ENCODE data around the gene ZNF462.
"Not testable (repeated sequence)": the region's sequence is repeated elsewhere in the genome, so short reads cannot be mapped to it uniquely, and the experiment has no call there.

The ZNF462 gene

GRCh38 chr9:106982636-106983035, 119.7 kb downstream of the ZNF462 start:
- CTCF ChIA-PET: no interaction called here
- TF ChIP-seq TARDBP (IDR thresholded peaks at IDR 0.05): no peak
- no peak for TF ChIP-seq ARNT (IDR thresholded peaks at IDR 0.05)
- TF ChIP-seq HDGF (IDR thresholded peaks at IDR 0.05; ENCODE audit: borderline replicate concordance): no peak
- TF ChIP-seq BHLHE40 (IDR thresholded peaks at IDR 0.05; ENCODE audit: borderline replicate concordance): no peak
- TF ChIP-seq FOXM1 (IDR thresholded peaks at IDR 0.05; ENCODE audit: borderline replicate concordance): no peak
- TF ChIP-seq ELF4 (IDR thresholded peaks at IDR 0.05): no peak
- no peak for TF ChIP-seq ZNF384 (IDR thresholded peaks at IDR 0.05)
- TF ChIP-seq FOXK2 (IDR thresholded peaks at IDR 0.05): no peak
- no peak for DNase-seq (ENCODE audit: extremely low spot score)
- POLR2A ChIA-PET: no interaction called here

GRCh38 chr9:106983346-106983745, 120.4 kb downstream of the ZNF462 start:
- ChIA-PET CTCF (no interaction called here), POLR2A (no interaction called here)
- no peak for DNase-seq (ENCODE audit: extremely low spot score)
- TF ChIP-seq CTBP1 (IDR thresholded peaks at IDR 0.05; ENCODE audit: borderline replicate concordance) (no peak), ZNF384 (IDR thresholded peaks at IDR 0.05) (no peak), FOXK2 (IDR thresholded peaks at IDR 0.05) (no peak), ARNT (IDR thresholded peaks at IDR 0.05) (no peak), TARDBP (IDR thresholded peaks at IDR 0.05) (no peak), FOXM1 (IDR thresholded peaks at IDR 0.05; ENCODE audit: borderline replicate concordance) (no peak), SP1 (IDR thresholded peaks at IDR 0.05) (no peak), HDGF (IDR thresholded peaks at IDR 0.05; ENCODE audit: borderline replicate concordance) (no peak), BHLHE40 (IDR thresholded peaks at IDR 0.05; ENCODE audit: borderline replicate concordance) (no peak), FOXA1 (IDR thresholded peaks at IDR 0.05) (no peak), PKNOX1 (IDR thresholded peaks at IDR 0.05) (no peak), SUZ12 (IDR thresholded peaks at IDR 0.05) (no peak), L3MBTL2 (conservative IDR thresholded peaks at IDR 0.05) (no peak), LEF1 (IDR thresholded peaks at IDR 0.05; ENCODE audit: borderline replicate concordance) (no peak), NFRKB (IDR thresholded peaks at IDR 0.05) (no peak)

GRCh38 chr9:106989904-106990303, 126.9 kb downstream of the ZNF462 start:
- CTCF ChIA-PET; POLR2A ChIA-PET; DNase-seq (ENCODE audit: extremely low spot score): not testable (repeated sequence)

- POLR2A ChIA-PET: no interaction called here
- CTCF ChIA-PET: no interaction called here
- no peak for DNase-seq (ENCODE audit: extremely low spot score)
- TF ChIP-seq ELF4 (IDR thresholded peaks at IDR 0.05) (no peak), SUZ12 (IDR thresholded peaks at IDR 0.05) (no peak), PKNOX1 (IDR thresholded peaks at IDR 0.05) (no peak), HDGF (IDR thresholded peaks at IDR 0.05; ENCODE audit: borderline replicate concordance) (no peak), TARDBP (IDR thresholded peaks at IDR 0.05) (no peak), LEF1 (IDR thresholded peaks at IDR 0.05; ENCODE audit: borderline replicate concordance) (no peak), BHLHE40 (IDR thresholded peaks at IDR 0.05; ENCODE audit: borderline replicate concordance) (no peak), CTBP1 (IDR thresholded peaks at IDR 0.05; ENCODE audit: borderline replicate concordance) (no peak), FOXA1 (IDR thresholded peaks at IDR 0.05) (no peak), L3MBTL2 (conservative IDR thresholded peaks at IDR 0.05) (no peak), FOXM1 (IDR thresholded peaks at IDR 0.05; ENCODE audit: borderline replicate concordance) (no peak), ARNT (IDR thresholded peaks at IDR 0.05) (no peak), ZNF384 (IDR thresholded peaks at IDR 0.05) (no peak), FOXK2 (IDR thresholded peaks at IDR 0.05) (no peak), SP1 (IDR thresholded peaks at IDR 0.05) (no peak), NFRKB (IDR thresholded peaks at IDR 0.05) (no peak)
These were observed 129.2 kb downstream of the ZNF462 start for GRCh38 chr9:106992186-106992585.

- TF ChIP-seq SP1 (IDR thresholded peaks at IDR 0.05): no peak
- TF ChIP-seq FOXM1 (IDR thresholded peaks at IDR 0.05; ENCODE audit: borderline replicate concordance): no peak
- TF ChIP-seq SUZ12 (IDR thresholded peaks at IDR 0.05): no peak
- no peak for TF ChIP-seq HDGF (IDR thresholded peaks at IDR 0.05; ENCODE audit: borderline replicate concordance)
- no peak for TF ChIP-seq FOXA1 (IDR thresholded peaks at IDR 0.05)
- TF ChIP-seq ELF4 (IDR thresholded peaks at IDR 0.05): no peak
- TF ChIP-seq FOXK2 (IDR thresholded peaks at IDR 0.05): no peak
- TF ChIP-seq BHLHE40 (IDR thresholded peaks at IDR 0.05; ENCODE audit: borderline replicate concordance): no peak
- TF ChIP-seq L3MBTL2 (conservative IDR thresholded peaks at IDR 0.05): no peak
- TF ChIP-seq ZNF384 (IDR thresholded peaks at IDR 0.05): no peak
- no peak for TF ChIP-seq TARDBP (IDR thresholded peaks at IDR 0.05)
- TF ChIP-seq NFRKB (IDR thresholded peaks at IDR 0.05): no peak
- CTCF ChIA-PET: no interaction called here
- POLR2A ChIA-PET: no interaction called here
- DNase-seq (ENCODE audit: extremely low spot score): no peak
These were observed 130.6 kb downstream of the ZNF462 start for GRCh38 chr9:106993603-106994002.

- ChIA-PET POLR2A (no interaction called here), CTCF (no interaction called here)
- TF ChIP-seq CTBP1 (IDR thresholded peaks at IDR 0.05; ENCODE audit: borderline replicate concordance) (no peak), SP1 (IDR thresholded peaks at IDR 0.05) (no peak), FOXA1 (IDR thresholded peaks at IDR 0.05) (no peak), HDGF (IDR thresholded peaks at IDR 0.05; ENCODE audit: borderline replicate concordance) (no peak), L3MBTL2 (conservative IDR thresholded peaks at IDR 0.05) (no peak), FOXM1 (IDR thresholded peaks at IDR 0.05; ENCODE audit: borderline replicate concordance) (no peak), LEF1 (IDR thresholded peaks at IDR 0.05; ENCODE audit: borderline replicate concordance) (no peak)
- no peak for DNase-seq (ENCODE audit: extremely low spot score)
These were observed 131.5 kb downstream of the ZNF462 start for GRCh38 chr9:106994463-106994862.

GRCh38 chr9:107000218-107000617, 137.3 kb downstream of the ZNF462 start:
- no peak for DNase-seq (ENCODE audit: extremely low spot score)
- no peak for TF ChIP-seq FOXM1 (IDR thresholded peaks at IDR 0.05; ENCODE audit: borderline replicate concordance)
- no peak for TF ChIP-seq L3MBTL2 (conservative IDR thresholded peaks at IDR 0.05)
- no peak for TF ChIP-seq ZNF384 (IDR thresholded peaks at IDR 0.05)
- TF ChIP-seq FOXA1 (IDR thresholded peaks at IDR 0.05): no peak
- TF ChIP-seq ARNT (IDR thresholded peaks at IDR 0.05): no peak
- TF ChIP-seq PKNOX1 (IDR thresholded peaks at IDR 0.05): no peak
- no peak for TF ChIP-seq CTBP1 (IDR thresholded peaks at IDR 0.05; ENCODE audit: borderline replicate concordance)
- TF ChIP-seq BHLHE40 (IDR thresholded peaks at IDR 0.05; ENCODE audit: borderline replicate concordance): no peak
- no peak for TF ChIP-seq SUZ12 (IDR thresholded peaks at IDR 0.05)
- no peak for TF ChIP-seq FOXK2 (IDR thresholded peaks at IDR 0.05)
- TF ChIP-seq SP1 (IDR thresholded peaks at IDR 0.05): no peak
- no peak for TF ChIP-seq ELF4 (IDR thresholded peaks at IDR 0.05)
- POLR2A ChIA-PET: no interaction called here
- CTCF ChIA-PET: no interaction called here
